GM21423 (cell line): ENCODE measurements around the gene PTGDR2.

Experiments used
- ATAC-seq: cut with Tn5 transposase; IDR thresholded peaks from one replicate; pipeline ENCODE4 v1.9.1; 2021; ENCODE audit warnings: mild to moderate bottlenecking, moderate library complexity; ENCODE audit not compliant: unreplicated experiment

Gene PTGDR2

GRCh38 chr11:60816590-60817157 is 39.1 kb downstream of the PTGDR2 start:
- ATAC-seq = no peak

GRCh38 chr11:60814112-60814511 is 41.6 kb downstream of the PTGDR2 start:
- no peak for ATAC-seq

- ATAC-seq = no peak
Measured at GRCh38 chr11:60813324-60813723, 42.4 kb downstream of the PTGDR2 start.

GRCh38 chr11:60810569-60810968 is 45.2 kb downstream of the PTGDR2 start:
- no peak for ATAC-seq

- no peak for ATAC-seq
Measured at GRCh38 chr11:60810151-60810550, 45.6 kb downstream of the PTGDR2 start.

- no peak for ATAC-seq
Measured at GRCh38 chr11:60809691-60810090, 46.1 kb downstream of the PTGDR2 start.

- ATAC-seq = no peak
Measured at GRCh38 chr11:60809249-60809648, 46.5 kb downstream of the PTGDR2 start.

GRCh38 chr11:60803273-60803936 is 52.3 kb downstream of the PTGDR2 start:
- ATAC-seq = no peak

GRCh38 chr11:60801194-60801593 is 54.6 kb downstream of the PTGDR2 start:
- ATAC-seq = no peak
